ENCODE results near the gene ACRV1.

ACRV1 gene

DNA sequence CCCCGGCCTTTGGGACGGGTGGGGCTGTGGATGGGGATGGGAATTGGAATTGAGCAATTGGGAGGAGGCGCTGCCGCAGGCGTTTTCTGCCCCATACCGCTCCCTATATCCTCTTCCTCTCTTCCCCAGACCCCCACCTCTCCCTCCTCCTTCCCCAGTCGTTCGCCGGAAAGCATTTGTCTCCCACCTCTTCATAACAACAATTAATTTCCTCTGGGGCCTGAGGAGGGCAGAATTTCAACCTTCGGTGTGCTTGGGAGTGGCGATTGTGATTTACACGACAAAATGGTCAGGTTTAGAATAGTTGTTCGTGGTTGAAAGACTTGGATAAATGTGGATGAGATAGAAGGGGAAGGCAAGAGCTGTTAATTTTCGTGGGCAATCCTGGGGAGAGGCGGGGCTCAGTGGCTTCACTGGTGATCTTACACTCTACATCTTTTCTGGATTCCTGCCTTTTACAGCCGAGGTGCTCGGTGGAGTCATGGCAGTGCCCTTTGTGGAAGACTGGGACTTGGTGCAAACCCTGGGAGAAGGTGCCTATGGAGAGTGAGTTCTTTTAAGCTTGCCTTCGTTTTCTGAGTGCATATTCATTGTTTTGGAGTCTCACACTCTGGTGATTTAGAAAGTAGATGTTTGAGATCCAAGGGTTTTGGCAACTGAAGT lies 54.2 kb downstream of the ACRV1 start:
- TF ChIP-seq NFIC (IDR thresholded peaks at IDR 0.05) = no peak
- peak; percentile 79 for TF ChIP-seq CEBPB (IDR thresholded peaks at IDR 0.05)
- TF ChIP-seq ZBTB7A (IDR thresholded peaks at IDR 0.05; ENCODE audit: low read depth) = no peak
- TF ChIP-seq EGR1 (IDR thresholded peaks at IDR 0.05) = no peak
- no peak for TF ChIP-seq USF1 (IDR thresholded peaks at IDR 0.05)

DNA sequence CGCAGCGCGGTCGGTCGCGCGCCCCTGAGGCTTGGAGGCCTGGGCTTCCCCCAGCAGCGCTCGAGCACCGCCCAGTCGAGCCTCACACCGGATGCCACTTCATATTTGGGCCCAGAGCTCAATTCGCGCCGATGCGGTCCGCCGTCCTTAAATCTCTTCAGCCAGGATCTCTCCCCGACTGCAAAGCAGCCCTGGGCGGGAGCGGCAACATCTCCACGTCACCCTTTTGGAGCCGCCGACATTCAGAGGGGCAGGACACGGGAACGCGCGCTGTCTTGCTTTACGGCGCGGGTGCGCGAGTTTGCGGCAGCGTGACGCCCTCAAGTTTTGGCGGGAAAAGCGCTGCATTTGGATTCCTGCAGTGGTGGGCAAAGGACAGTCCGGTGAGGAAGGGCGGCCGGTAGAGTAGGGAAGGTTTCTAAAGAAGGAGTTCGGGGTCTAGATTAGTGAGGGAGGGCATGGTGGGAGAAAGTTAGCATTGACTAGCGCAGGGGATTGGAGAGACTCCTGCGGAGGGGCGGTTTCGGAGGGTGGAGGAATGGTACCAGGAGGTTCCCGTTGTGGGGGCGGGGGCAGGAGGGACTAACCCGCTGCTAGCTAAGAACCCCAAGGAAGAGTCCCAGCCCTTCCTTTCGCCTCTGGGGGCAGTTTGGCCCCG lies 54.9 kb downstream of the ACRV1 start:
- TF ChIP-seq, protein P1, sequence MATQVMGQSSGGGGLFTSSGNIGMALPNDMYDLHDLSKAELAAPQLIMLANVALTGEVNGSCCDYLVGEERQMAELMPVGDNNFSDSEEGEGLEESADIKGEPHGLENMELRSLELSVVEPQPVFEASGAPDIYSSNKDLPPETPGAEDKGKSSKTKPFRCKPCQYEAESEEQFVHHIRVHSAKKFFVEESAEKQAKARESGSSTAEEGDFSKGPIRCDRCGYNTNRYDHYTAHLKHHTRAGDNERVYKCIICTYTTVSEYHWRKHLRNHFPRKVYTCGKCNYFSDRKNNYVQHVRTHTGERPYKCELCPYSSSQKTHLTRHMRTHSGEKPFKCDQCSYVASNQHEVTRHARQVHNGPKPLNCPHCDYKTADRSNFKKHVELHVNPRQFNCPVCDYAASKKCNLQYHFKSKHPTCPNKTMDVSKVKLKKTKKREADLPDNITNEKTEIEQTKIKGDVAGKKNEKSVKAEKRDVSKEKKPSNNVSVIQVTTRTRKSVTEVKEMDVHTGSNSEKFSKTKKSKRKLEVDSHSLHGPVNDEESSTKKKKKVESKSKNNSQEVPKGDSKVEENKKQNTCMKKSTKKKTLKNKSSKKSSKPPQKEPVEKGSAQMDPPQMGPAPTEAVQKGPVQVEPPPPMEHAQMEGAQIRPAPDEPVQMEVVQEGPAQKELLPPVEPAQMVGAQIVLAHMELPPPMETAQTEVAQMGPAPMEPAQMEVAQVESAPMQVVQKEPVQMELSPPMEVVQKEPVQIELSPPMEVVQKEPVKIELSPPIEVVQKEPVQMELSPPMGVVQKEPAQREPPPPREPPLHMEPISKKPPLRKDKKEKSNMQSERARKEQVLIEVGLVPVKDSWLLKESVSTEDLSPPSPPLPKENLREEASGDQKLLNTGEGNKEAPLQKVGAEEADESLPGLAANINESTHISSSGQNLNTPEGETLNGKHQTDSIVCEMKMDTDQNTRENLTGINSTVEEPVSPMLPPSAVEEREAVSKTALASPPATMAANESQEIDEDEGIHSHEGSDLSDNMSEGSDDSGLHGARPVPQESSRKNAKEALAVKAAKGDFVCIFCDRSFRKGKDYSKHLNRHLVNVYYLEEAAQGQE (IDR thresholded peaks at IDR 0.05; ENCODE audit: low read depth) = no peak
- TF ChIP-seq NFIC (IDR thresholded peaks at IDR 0.05) (no peak), CREB1 (IDR thresholded peaks at IDR 0.05; ENCODE audit: low read depth) (peak; percentile 48), EP300 (IDR thresholded peaks at IDR 0.05; ENCODE audit: borderline replicate concordance) (no peak; the same call in 1 of the 2 replicates), USF1 (IDR thresholded peaks at IDR 0.05) (peak; percentile 54; the same call in 1 of the 2 replicates), FOXM1 (IDR thresholded peaks at IDR 0.05; ENCODE audit: borderline replicate concordance, low read depth) (peak; percentile 63), TCF12 (IDR thresholded peaks at IDR 0.05; ENCODE audit: low read depth) (peak; percentile 51), CEBPB (IDR thresholded peaks at IDR 0.05) (no peak; the same call in 1 of the 2 replicates), ZBTB7A (IDR thresholded peaks at IDR 0.05; ENCODE audit: low read depth) (no peak), TAF1 (IDR thresholded peaks at IDR 0.05; ENCODE audit: low read depth) (peak; percentile 97), RAD21 (IDR thresholded peaks at IDR 0.05; ENCODE audit: low read depth) (no peak), EGR1 (IDR thresholded peaks at IDR 0.05) (0 out of 2 replicates have a peak, but pooled peaks have one; percentile 24), YY1 (IDR thresholded peaks at IDR 0.05; ENCODE audit: low read depth) (peak; percentile 75), TEAD4 (IDR thresholded peaks at IDR 0.05) (peak; percentile 44)
- TF ChIP-seq, protein P2, sequence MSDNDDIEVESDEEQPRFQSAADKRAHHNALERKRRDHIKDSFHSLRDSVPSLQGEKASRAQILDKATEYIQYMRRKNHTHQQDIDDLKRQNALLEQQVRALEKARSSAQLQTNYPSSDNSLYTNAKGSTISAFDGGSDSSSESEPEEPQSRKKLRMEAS (IDR thresholded peaks at IDR 0.05) = peak; percentile 91

DNA sequence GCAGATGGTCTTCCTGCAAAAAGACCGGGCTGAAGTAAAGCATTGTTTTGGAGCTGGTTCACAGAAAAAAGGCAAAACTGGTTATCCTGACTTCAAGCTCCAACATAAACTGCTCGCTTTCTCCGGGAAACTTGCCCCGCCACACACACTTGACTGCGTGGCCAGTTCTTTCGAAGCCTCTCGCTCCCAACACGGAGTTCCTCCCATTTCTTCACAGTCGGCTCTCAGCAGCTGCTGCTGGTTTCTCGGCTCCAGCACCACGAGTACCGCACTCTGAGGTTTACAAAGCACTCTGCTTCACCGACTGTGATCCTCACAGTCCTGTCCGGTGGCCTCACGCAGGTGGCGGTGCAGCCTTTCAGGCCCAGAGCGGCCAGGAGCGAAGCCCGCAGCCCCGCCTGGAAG lies 55.4 kb downstream of the ACRV1 start:
- TF ChIP-seq, protein P2 (IDR thresholded peaks at IDR 0.05) = peak; percentile 91
- TF ChIP-seq CREB1 (IDR thresholded peaks at IDR 0.05; ENCODE audit: low read depth) = no peak

DNA sequence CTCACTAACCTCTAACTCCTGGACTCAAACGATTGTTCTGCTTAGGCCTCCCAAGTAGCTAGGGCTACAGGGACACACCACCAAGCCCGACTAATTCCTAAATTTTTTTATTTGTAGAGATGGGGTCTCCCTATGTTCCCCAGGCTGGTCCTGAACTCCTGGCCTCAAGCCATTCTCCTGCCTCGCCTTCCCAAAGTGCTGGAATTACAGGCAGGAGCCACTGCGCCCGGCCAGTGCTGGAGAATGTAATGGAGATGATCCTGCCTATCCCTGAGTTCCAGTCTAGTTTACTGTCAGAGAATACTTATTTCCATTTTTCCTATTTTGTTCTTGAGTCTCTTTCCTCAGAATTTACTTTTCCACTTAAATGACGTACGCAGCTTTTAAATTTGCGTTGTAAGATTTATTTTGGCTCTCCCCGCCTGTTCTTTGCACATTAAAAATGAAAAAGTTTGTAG lies 55.9 kb downstream of the ACRV1 start, which contains the start of gene CHEK1:
Gene CHEK1, plus strand, starts transcription at position 408 of the 458 bp plus-strand sequence. CDS start 1,606 bp downstream, outside the sequence.
- no peak for TF ChIP-seq YY1 (IDR thresholded peaks at IDR 0.05; ENCODE audit: low read depth)
- TF ChIP-seq NFIC (IDR thresholded peaks at IDR 0.05) = no peak

DNA sequence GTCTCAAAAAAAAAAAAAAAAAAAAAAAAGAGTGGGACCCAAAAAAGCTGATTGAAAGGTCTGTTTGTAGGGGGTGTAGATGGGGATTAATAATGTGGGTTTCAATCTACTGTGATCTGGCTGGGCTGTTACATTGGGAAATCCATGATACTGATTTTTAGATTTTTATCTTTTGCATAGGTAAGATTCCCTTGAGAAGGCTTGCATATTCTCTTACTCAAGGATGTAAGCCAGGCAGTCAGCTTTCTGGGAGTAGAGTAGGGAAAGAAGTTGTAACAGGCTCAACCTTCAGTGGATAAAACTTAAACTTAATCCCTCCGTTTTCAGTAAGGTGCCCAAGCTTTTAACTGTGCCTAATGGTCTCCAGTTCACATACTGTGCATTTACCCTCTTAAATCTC lies 57.6 kb downstream of the ACRV1 start:
- TF ChIP-seq RAD21 (IDR thresholded peaks at IDR 0.05; ENCODE audit: low read depth) (no peak), EP300 (IDR thresholded peaks at IDR 0.05; ENCODE audit: borderline replicate concordance) (no peak), USF1 (IDR thresholded peaks at IDR 0.05) (no peak), ZBTB7A (IDR thresholded peaks at IDR 0.05; ENCODE audit: low read depth) (no peak), EGR1 (IDR thresholded peaks at IDR 0.05) (no peak), CREB1 (IDR thresholded peaks at IDR 0.05; ENCODE audit: low read depth) (no peak), NFIC (IDR thresholded peaks at IDR 0.05) (no peak), CEBPB (IDR thresholded peaks at IDR 0.05) (no peak), TCF12 (IDR thresholded peaks at IDR 0.05; ENCODE audit: low read depth) (no peak), TAF1 (IDR thresholded peaks at IDR 0.05; ENCODE audit: low read depth) (no peak), YY1 (IDR thresholded peaks at IDR 0.05; ENCODE audit: low read depth) (no peak), TEAD4 (IDR thresholded peaks at IDR 0.05) (no peak), FOXM1 (IDR thresholded peaks at IDR 0.05; ENCODE audit: borderline replicate concordance, low read depth) (no peak)
- TF ChIP-seq, protein P2 (IDR thresholded peaks at IDR 0.05) = no peak
- TF ChIP-seq, protein P1 (IDR thresholded peaks at IDR 0.05; ENCODE audit: low read depth) = no peak
